Trophoblast cell (in vitro differentiated cells and primary cell): ENCODE results near the gene KRT76.
A peak's percentile ranks its signal among the peaks of the same experiment; 100 is the strongest.

Source experiments
- DNase-seq, 2 donors: peaks; one replicate each; pipeline ENCODE4 v3.0.0-alpha.2; 2016
- H2AFZ ChIP-seq: 2 replicates; pipeline ENCODE4 v1.6.1; 2013; ENCODE audit warnings: low read length, moderate library complexity, mild to moderate bottlenecking; ENCODE audit not compliant: insufficient read depth, poor library complexity
- H2AK5ac ChIP-seq: 2 replicates; pipeline ENCODE4 v1.6.1; 2013; ENCODE audit warnings: mild to moderate bottlenecking, low read length
- H2BK120ac ChIP-seq: 2 replicates; pipeline ENCODE4 v1.6.1; 2013; ENCODE audit warnings: low read length, mild to moderate bottlenecking, moderate library complexity; ENCODE audit not compliant: insufficient read depth, poor library complexity
- H2BK12ac ChIP-seq: 2 replicates; pipeline ENCODE4 v1.6.1; 2013; ENCODE audit warnings: mild to moderate bottlenecking, low read length, moderate library complexity
- H2BK5ac ChIP-seq: 2 replicates; pipeline ENCODE4 v1.6.1; 2013; ENCODE audit warnings: low read length, low read depth, moderate library complexity, mild to moderate bottlenecking; ENCODE audit not compliant: poor library complexity
- H3K14ac ChIP-seq: 2 replicates; pipeline ENCODE4 v1.6.1; 2013; ENCODE audit warnings: mild to moderate bottlenecking, low read length
- H3K18ac ChIP-seq: 2 replicates; pipeline ENCODE4 v1.6.1; 2013; ENCODE audit warnings: mild to moderate bottlenecking, low read length
- H3K23ac ChIP-seq: 2 replicates; pipeline ENCODE4 v1.6.1; 2013; ENCODE audit warnings: low read length
- H3K27ac ChIP-seq: 2 replicates; pipeline ENCODE4 v1.5.1; 2013; ENCODE audit warnings: low read depth, mild to moderate bottlenecking, inconsistent platforms, low read length, moderate library complexity
- H3K27me3 ChIP-seq: 2 replicates; pipeline ENCODE4 v1.6.1; 2013; ENCODE audit warnings: inconsistent platforms, mild to moderate bottlenecking, low read length, moderate library complexity; ENCODE audit not compliant: insufficient read depth
- H3K36me3 ChIP-seq, 2 experiments: 1 replicate in 1 of 2; 2 replicates in 1 of 2; pipeline ENCODE4 v1.6.1; 2013; ENCODE audit warnings: low read length in 2 of 2, mild to moderate bottlenecking in 2 of 2, moderate library complexity in 1 of 2; ENCODE audit not compliant: insufficient read depth in 2 of 2, control insufficient read depth in 1 of 2
- H3K4ac ChIP-seq: 2 replicates; pipeline ENCODE4 v1.6.1; 2013; ENCODE audit warnings: low read depth, mild to moderate bottlenecking, low read length, moderate library complexity
- H3K4me1 ChIP-seq, 2 experiments: 1 replicate in 1 of 2; 2 replicates in 1 of 2; pipeline ENCODE4 v1.6.1; 2013; ENCODE audit warnings: low read length in 2 of 2, mild to moderate bottlenecking in 2 of 2, moderate library complexity in 1 of 2; ENCODE audit not compliant: insufficient read depth in 2 of 2, control insufficient read depth in 1 of 2
- H3K4me2 ChIP-seq: 2 replicates; pipeline ENCODE4 v1.6.1; 2013; ENCODE audit warnings: inconsistent platforms, mild to moderate bottlenecking, low read length, moderate library complexity
- H3K4me3 ChIP-seq: 2 replicates; pipeline ENCODE4 v1.5.1; 2013; ENCODE audit warnings: mild to moderate bottlenecking, low read depth, low read length, inconsistent platforms
- H3K79me1 ChIP-seq: one replicate; pipeline ENCODE4 v1.6.1; 2013; ENCODE audit warnings: low read length
- H3K79me2 ChIP-seq: 2 replicates; pipeline ENCODE4 v1.6.1; 2013; ENCODE audit warnings: low read length, mild to moderate bottlenecking; ENCODE audit not compliant: control insufficient read depth, insufficient read depth, poor library complexity
- H3K9ac ChIP-seq: 2 replicates; pipeline ENCODE4 v1.6.1; 2013; ENCODE audit warnings: mild to moderate bottlenecking, low read length
- H3K9me3 ChIP-seq: 2 replicates; pipeline ENCODE4 v1.6.1; 2013; ENCODE audit warnings: low read depth, mild to moderate bottlenecking, control low read depth, inconsistent platforms, low read length; ENCODE audit not compliant: insufficient read depth
- H4K12ac ChIP-seq: 2 replicates; pipeline ENCODE4 v1.6.1; 2013; ENCODE audit warnings: low read depth, mild to moderate bottlenecking, low read length, moderate library complexity
- H4K8ac ChIP-seq: 2 replicates; pipeline ENCODE4 v1.6.1; 2013; ENCODE audit warnings: low read depth, mild to moderate bottlenecking, low read length, moderate library complexity
- H4K91ac ChIP-seq: one replicate; pipeline ENCODE4 v1.6.1; 2013; ENCODE audit warnings: low read depth, mild to moderate bottlenecking, low read length, moderate library complexity
- WGBS: extraction: QIAGEN DNeasy Blood & Tissue Kit; methylation state at CpG from one replicate; pipeline ENCODE4 v1.1.7; 2013; ENCODE audit warnings: missing lambda C conversion rate; ENCODE audit not compliant: insufficient read length, insufficient coverage; ENCODE audit errors: extremely low coverage; 5-methylcytosine and 5-hydroxymethylcytosine counted together

The KRT76 gene

GRCh38 chr12:52748578-52748977, 28.6 kb downstream of the KRT76 start:
- Histone ChIP-seq H3K27ac (no peak overlapping the region), H4K12ac (no peak overlapping the region), H2BK120ac (no peak overlapping the region), H3K14ac (no peak overlapping the region), H4K8ac (no peak overlapping the region), H3K4me3 (no peak overlapping the region), H3K9ac (no peak overlapping the region), H3K18ac (no peak overlapping the region), H4K91ac (no peak overlapping the region), H3K23ac (no peak overlapping the region), H2BK5ac (no peak overlapping the region), H3K79me2 (no peaks in the 10 kb centered on the region), H3K4ac (no peak overlapping the region), H2AK5ac (no peak overlapping the region), H3K79me1 (no peaks in the 10 kb centered on the region), H2AFZ (no peak overlapping the region), H3K36me3 (no peaks in the 10 kb centered on the region), H3K4me2 (no peak overlapping the region), H3K9me3 (peaks cover 3% of the 10 kb centered on the region), H3K4me1 (no peaks in the 10 kb centered on the region), H2BK12ac (no peak overlapping the region), H3K27me3 (peaks cover 5% of the 10 kb centered on the region)
- WGBS, result no CpG with 5 or more reads among the region's 14 CpGs
- DNase-seq, result no peak

GRCh38 chr12:52745554-52745953, 31.6 kb downstream of the KRT76 start:
- H2AFZ ChIP-seq, result no peak overlapping the region
- no peak overlapping the region for H3K14ac ChIP-seq
- H3K4ac ChIP-seq, result no peak overlapping the region
- no peak overlapping the region for H2AK5ac ChIP-seq
- no peak overlapping the region for H3K9ac ChIP-seq
- WGBS, result no CpG with 5 or more reads among the region's 5 CpGs
- H4K8ac ChIP-seq, result no peak overlapping the region
- peak; percentile 89 to 95 for DNase-seq
- H3K4me2 ChIP-seq, result no peak overlapping the region
- H3K27ac ChIP-seq, result no peak overlapping the region
- H4K12ac ChIP-seq, result no peak overlapping the region
- no peaks in the 10 kb centered on the region for H3K79me1 ChIP-seq
- H4K91ac ChIP-seq, result no peak overlapping the region
- no peak overlapping the region for H3K4me3 ChIP-seq
- H3K36me3 ChIP-seq, result no peaks in the 10 kb centered on the region
- no peak overlapping the region for H2BK12ac ChIP-seq
- H2BK5ac ChIP-seq, result no peak overlapping the region
- peaks cover 5% of the 10 kb centered on the region for H3K27me3 ChIP-seq
- no peaks in the 10 kb centered on the region for H3K4me1 ChIP-seq
- no peaks in the 10 kb centered on the region for H3K79me2 ChIP-seq
- H3K18ac ChIP-seq, result no peak overlapping the region
- no peak overlapping the region for H3K23ac ChIP-seq
- no peak overlapping the region for H2BK120ac ChIP-seq
- H3K9me3 ChIP-seq, result peaks cover 3% of the 10 kb centered on the region

- H3K4me2 ChIP-seq, result no peak overlapping the region
- H3K9ac ChIP-seq, result no peak overlapping the region
- H4K12ac ChIP-seq, result no peak overlapping the region
- no peak overlapping the region for H3K4ac ChIP-seq
- peaks cover 5% of the 10 kb centered on the region for H3K27me3 ChIP-seq
- no peak overlapping the region for H2AK5ac ChIP-seq
- H3K23ac ChIP-seq, result no peak overlapping the region
- no peak overlapping the region for H2BK5ac ChIP-seq
- H3K79me1 ChIP-seq, result no peaks in the 10 kb centered on the region
- no peak overlapping the region for H2BK12ac ChIP-seq
- no peak for DNase-seq
- H4K8ac ChIP-seq, result no peak overlapping the region
- H3K79me2 ChIP-seq, result no peaks in the 10 kb centered on the region
- H3K18ac ChIP-seq, result no peak overlapping the region
- no peak overlapping the region for H3K27ac ChIP-seq
- no peak overlapping the region for H2BK120ac ChIP-seq
- H3K9me3 ChIP-seq, result peaks cover 3% of the 10 kb centered on the region
- H4K91ac ChIP-seq, result no peak overlapping the region
- H2AFZ ChIP-seq, result no peak overlapping the region
- no peaks in the 10 kb centered on the region for H3K36me3 ChIP-seq
- no peak overlapping the region for H3K14ac ChIP-seq
- no peak overlapping the region for H3K4me3 ChIP-seq
- no peaks in the 10 kb centered on the region for H3K4me1 ChIP-seq
- WGBS, result no CpG with 5 or more reads among the region's 1 CpG
These were observed 32.5 kb downstream of the KRT76 start for GRCh38 chr12:52744493-52745156.

- no peaks in the 10 kb centered on the region for H3K79me1 ChIP-seq
- H3K9me3 ChIP-seq, result peaks cover 3% of the 10 kb centered on the region
- no peak overlapping the region for H3K14ac ChIP-seq
- H4K91ac ChIP-seq, result no peak overlapping the region
- no peak overlapping the region for H2BK12ac ChIP-seq
- WGBS, result no CpG with 5 or more reads among the region's 3 CpGs
- H2AFZ ChIP-seq, result no peak overlapping the region
- H3K27ac ChIP-seq, result no peak overlapping the region
- H3K4me1 ChIP-seq, result no peaks in the 10 kb centered on the region
- H3K79me2 ChIP-seq, result no peaks in the 10 kb centered on the region
- no peaks in the 10 kb centered on the region for H3K36me3 ChIP-seq
- H3K4ac ChIP-seq, result no peak overlapping the region
- no peak overlapping the region for H2BK120ac ChIP-seq
- no peak overlapping the region for H3K4me3 ChIP-seq
- H2BK5ac ChIP-seq, result no peak overlapping the region
- H4K12ac ChIP-seq, result no peak overlapping the region
- H2AK5ac ChIP-seq, result no peak overlapping the region
- DNase-seq, result no peak
- no peak overlapping the region for H4K8ac ChIP-seq
- no peak overlapping the region for H3K23ac ChIP-seq
- H3K4me2 ChIP-seq, result no peak overlapping the region
- H3K27me3 ChIP-seq, result peaks cover 5% of the 10 kb centered on the region
- no peak overlapping the region for H3K9ac ChIP-seq
- no peak overlapping the region for H3K18ac ChIP-seq
These were observed 34.2 kb downstream of the KRT76 start for GRCh38 chr12:52742822-52743457.
